Stimulated activated naive CD8-positive, alpha-beta T cell treated with anti-CD3 and anti-CD28 coated beads, Interleukin-15, amount 100 ng/mL, for 72 hours (primary cell): ENCODE measurements around the gene LRRC55.
A peak's percentile ranks its signal among the peaks of the same experiment; 100 is the strongest.

Experiments used
- ATAC-seq: fragments of 150-1000 bp; cut with Tn5 transposase; 2 replicates; pipeline ENCODE4 v1.10.0; 2021; ENCODE audit warnings: mild to moderate bottlenecking, moderate library complexity
- DNase-seq, 2 donors: peaks; one replicate each; pipeline ENCODE4 v3.0.0; 2021 to 2022
- H3K27ac Mint-ChIP-seq, 2 donors: one replicate each; pipeline ENCODE4 v1.8.0; 2022; ENCODE audit warnings: mild to moderate bottlenecking in 2 of 2, mixed read lengths in 2 of 2, moderate library complexity in 2 of 2
- H3K27me3 Mint-ChIP-seq: one replicate; pipeline ENCODE4 v1.8.0; 2022; ENCODE audit warnings: mixed read lengths
- H3K4me1 Mint-ChIP-seq: one replicate; pipeline ENCODE4 v1.8.0; 2022; ENCODE audit warnings: mild to moderate bottlenecking, mixed read lengths
- H3K4me3 Mint-ChIP-seq, 2 donors: one replicate each; pipeline ENCODE4 v1.8.0; 2022; ENCODE audit warnings: mild to moderate bottlenecking in 2 of 2, mixed read lengths in 2 of 2, moderate library complexity in 1 of 2
- H3K9me3 Mint-ChIP-seq, 2 donors: one replicate each; pipeline ENCODE4 v1.8.0; 2022; ENCODE audit warnings: mixed read lengths in 2 of 2

LRRC55 gene

DNA sequence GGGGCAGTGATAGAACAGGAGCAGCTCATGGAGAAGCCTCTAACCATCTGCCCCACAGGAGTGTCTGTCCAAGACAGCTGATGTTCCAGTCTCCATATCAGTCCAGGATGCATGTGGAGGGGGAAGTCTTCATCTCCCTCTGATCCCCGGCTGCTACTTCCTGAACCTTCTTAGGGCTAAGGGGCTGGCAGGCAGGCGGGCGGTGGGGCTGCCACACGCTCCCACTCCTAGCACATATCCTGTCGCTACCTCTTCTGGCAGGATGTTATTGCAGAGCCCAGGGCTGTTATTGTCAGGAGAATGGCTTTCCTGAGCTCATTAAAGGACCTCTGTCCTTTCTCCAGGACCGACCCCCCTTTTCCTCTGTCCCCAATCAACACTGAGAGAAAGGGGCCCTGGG is 25.4 kb downstream of the LRRC55 start:
- H3K4me3 Mint-ChIP-seq: no peak overlapping the region
- ATAC-seq: peak; percentile 17
- H3K27me3 Mint-ChIP-seq: peaks cover 40% of the 10 kb centered on the region
- H3K9me3 Mint-ChIP-seq: no peaks in the 10 kb centered on the region
- no peaks in the 10 kb centered on the region for H3K4me1 Mint-ChIP-seq
- no peak overlapping the region for H3K27ac Mint-ChIP-seq
- DNase-seq: no peak

DNA sequence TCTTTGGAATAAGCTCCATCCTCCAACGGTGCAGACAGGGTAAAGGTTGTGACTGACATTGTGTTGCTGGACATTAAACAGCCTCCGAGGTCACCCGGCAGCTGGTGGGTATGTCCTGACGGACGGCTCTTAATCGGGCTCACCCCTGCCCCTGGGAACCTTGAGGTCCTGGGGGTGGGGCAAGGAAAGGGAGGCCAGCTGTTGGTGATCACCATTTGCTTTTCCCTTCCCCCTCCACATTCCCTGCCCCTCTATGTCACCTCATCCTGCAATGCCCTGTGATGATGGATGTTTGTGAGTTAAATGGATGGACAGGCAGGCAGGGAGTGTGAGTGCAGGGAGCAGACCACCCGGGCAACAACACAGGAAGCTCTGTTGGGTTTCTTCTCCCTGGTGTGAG is 29.0 kb downstream of the LRRC55 start:
- Mint-ChIP-seq H3K9me3 (no peaks in the 10 kb centered on the region), H3K27me3 (peaks cover 19% of the 10 kb centered on the region), H3K27ac (no peak overlapping the region), H3K4me1 (no peaks in the 10 kb centered on the region), H3K4me3 (no peak overlapping the region)
- DNase-seq (no peak), ATAC-seq (no peak)

DNA sequence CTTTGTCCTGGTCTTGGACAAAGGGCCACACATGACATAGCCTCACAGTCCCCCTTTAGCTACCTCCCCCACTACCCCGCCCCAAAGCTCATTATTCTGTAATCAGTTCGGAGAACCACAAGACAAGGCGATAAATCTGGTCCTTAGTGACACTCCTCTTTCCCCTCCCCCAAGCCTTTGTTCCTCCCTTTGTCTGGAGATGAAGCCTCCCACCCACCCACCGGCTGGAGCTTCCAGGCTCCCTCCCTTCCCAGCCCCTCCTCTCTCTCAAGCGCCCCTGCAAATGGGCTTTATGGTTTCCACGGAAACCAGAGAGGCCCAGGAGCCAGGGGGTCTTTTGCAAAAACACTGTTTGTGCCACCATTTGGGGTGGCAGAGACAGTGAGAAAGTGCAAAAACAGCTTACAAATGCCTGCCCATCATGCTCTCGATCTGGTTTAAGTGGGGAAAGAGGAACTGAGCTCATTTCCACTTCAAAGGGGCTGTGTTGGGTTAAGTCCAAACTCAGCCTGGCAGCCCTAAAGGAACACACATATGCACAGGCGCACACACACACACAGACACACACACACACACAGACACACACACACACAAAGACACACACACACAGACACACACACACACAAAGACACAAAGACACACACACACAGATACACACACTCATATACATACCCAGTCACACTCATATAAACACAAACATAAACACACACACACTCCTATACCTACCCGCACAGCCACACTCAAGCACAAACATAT is 31.8 kb downstream of the LRRC55 start:
- no peaks in the 10 kb centered on the region for H3K4me1 Mint-ChIP-seq
- H3K9me3 Mint-ChIP-seq: no peaks in the 10 kb centered on the region
- no peak for ATAC-seq
- no peak for DNase-seq
- H3K27me3 Mint-ChIP-seq: peaks cover 7% of the 10 kb centered on the region
- H3K4me3 Mint-ChIP-seq: no peak overlapping the region
- no peak overlapping the region for H3K27ac Mint-ChIP-seq

DNA sequence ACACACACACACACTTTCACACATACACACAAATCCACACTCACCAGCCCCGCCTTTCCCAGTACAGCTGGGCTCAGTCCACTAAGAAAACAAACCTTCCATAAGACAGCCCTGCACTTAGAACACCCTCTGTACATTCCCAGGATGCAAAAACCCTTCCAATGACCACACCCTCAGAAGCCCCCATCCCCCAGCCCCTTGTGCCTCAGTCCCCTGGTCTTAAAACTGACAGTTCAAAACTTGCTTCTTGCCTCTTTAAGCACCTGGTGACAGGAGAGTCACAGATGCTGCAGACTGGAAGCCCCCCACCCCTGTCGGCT is 32.3 kb downstream of the LRRC55 start:
- Mint-ChIP-seq H3K27me3 (peaks cover 7% of the 10 kb centered on the region), H3K4me3 (no peak overlapping the region), H3K27ac (no peak overlapping the region), H3K4me1 (no peaks in the 10 kb centered on the region), H3K9me3 (no peaks in the 10 kb centered on the region)
- no peak for DNase-seq
- ATAC-seq: no peak

DNA sequence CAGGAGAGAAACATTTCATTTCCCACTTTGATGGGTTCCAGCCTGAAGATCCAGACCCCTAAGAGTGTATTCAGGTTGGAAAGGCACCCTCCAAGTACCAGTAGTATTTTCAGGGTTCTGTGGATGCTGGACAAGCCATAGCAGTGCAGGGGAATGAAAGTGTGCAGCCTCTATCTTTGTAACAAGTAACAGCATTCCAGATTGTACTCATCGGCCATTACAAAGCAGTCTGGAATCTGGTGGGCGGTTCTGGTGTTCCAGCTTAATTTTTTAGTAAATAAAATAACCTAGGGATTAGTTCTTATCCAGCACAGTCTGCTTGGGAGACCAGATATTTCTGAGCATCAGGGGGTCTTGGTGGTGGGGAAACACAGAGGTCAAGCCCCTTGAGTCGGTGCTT is 32.7 kb downstream of the LRRC55 start:
- H3K4me3 Mint-ChIP-seq: no peak overlapping the region
- no peaks in the 10 kb centered on the region for H3K9me3 Mint-ChIP-seq
- no peaks in the 10 kb centered on the region for H3K4me1 Mint-ChIP-seq
- DNase-seq: no peak
- H3K27me3 Mint-ChIP-seq: peaks cover 9% of the 10 kb centered on the region
- no peak overlapping the region for H3K27ac Mint-ChIP-seq
- ATAC-seq: no peak

DNA sequence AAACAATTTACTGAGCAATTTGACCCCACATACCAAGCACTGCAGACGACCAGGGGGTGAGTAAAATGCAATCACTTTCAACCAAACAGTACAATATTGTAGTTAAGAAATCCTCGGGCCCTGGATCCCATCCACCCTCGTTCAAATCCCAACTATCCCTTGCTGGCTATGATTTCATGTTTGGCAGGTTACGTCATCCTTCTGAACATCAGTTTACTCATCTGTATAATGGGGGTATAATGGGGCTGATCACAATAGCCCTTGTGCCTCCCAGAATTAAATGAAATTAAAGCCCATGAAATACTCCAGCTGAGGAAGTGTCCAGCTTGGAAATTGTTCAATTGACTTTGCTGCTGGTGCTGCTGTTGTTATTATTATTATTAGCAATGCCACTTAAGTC is 34.7 kb downstream of the LRRC55 start:
- no peak overlapping the region for H3K27ac Mint-ChIP-seq
- H3K27me3 Mint-ChIP-seq: peaks cover 14% of the 10 kb centered on the region
- H3K4me1 Mint-ChIP-seq: no peaks in the 10 kb centered on the region
- ATAC-seq (no peak), DNase-seq (no peak)
- no peak overlapping the region for H3K4me3 Mint-ChIP-seq
- H3K9me3 Mint-ChIP-seq: no peaks in the 10 kb centered on the region

DNA sequence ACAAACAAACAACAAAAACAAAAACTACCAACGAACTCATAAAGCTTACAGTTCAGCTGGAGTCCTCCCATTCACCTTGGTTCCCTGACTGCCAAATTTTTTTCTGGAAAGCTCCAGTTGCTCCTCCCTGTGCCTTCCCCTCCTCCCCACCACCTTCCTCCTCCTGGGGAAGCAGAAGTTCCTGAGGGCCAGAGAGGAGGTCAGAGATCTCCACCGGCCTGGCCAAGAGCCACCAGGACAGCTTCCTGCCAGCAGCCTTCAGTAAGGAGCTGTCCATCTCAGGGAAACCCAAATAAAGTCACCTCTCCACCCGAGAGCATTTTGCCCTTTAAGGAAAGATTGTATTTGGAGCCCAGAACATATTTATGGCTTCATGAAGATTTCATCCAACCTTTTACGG is 35.3 kb downstream of the LRRC55 start:
- ATAC-seq (no peak), DNase-seq (no peak)
- Mint-ChIP-seq H3K4me1 (no peaks in the 10 kb centered on the region), H3K4me3 (no peak overlapping the region), H3K9me3 (no peaks in the 10 kb centered on the region), H3K27ac (no peak overlapping the region), H3K27me3 (peaks cover 14% of the 10 kb centered on the region)

DNA sequence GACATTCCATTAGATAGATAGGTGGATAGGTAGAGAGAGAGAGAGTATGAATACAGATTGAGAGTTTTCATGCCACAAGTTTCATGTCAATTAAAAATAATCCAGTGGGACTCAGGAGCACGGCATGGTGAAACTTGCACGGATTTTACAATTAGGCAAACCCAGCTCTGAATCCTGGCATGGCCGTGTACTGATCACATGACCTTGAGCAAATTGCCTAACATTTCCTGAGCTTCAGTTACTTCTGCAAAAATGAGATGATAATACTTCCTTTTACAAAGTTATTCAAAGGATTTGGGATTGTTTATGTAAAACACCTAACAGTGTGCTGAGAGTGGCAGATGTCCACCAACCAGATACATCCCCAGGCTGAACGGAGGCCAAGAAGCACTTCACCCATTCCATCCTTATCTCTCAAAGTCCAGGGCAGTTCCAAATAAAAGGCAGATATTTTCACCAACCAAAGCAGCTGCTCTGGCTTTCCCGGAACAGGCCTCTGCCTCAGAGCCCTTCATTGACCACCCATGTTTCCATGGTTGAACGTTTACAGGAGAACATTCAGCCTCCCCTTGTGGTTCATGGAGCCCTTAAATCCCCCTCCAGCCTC is 37.4 kb downstream of the LRRC55 start:
- Mint-ChIP-seq H3K4me3 (no peak overlapping the region), H3K9me3 (no peaks in the 10 kb centered on the region), H3K27ac (no peak overlapping the region), H3K27me3 (peaks cover 14% of the 10 kb centered on the region), H3K4me1 (no peaks in the 10 kb centered on the region)
- DNase-seq (no peak), ATAC-seq (no peak)

DNA sequence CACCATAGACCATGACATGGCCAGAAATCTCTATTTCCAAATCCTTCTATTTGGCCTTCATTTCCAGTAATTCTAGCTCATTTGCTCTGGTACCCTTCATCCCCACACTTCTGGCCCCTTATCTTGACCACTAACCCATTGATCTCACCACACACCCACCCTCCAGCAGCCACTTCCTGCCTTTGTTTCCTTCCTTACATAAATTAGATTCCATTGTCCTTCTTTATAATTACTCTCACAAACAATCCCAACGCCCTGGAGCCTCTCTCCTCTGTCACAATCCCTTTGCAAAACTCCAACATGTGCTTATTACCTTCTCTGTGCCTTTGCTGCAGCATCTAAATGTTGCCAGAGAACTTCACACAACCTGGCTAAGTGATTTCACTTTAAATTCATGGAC is 40.5 kb downstream of the LRRC55 start:
- Mint-ChIP-seq H3K4me3 (no peak overlapping the region), H3K27me3 (peaks cover 12% of the 10 kb centered on the region), H3K9me3 (no peaks in the 10 kb centered on the region), H3K4me1 (no peaks in the 10 kb centered on the region), H3K27ac (no peak overlapping the region)
- ATAC-seq (no peak), DNase-seq (no peak)

DNA sequence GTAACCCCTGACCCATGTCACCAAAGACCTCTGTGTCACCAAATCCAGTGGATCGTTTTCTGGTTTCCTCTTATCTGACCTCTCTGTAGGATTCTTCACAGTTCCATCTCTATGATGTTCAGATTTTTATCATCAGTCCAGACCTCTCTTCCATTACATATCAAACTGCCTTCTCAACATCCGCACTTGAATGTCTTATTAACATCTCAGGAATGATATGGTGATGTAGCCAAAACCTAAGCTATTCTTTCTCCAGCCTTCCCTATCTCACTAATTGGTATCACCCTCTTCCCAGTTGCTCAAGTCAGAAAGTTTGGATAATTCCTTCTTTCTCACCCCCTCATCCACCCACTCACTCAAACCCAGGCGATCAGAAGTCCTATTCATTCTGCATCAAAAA is 41.8 kb downstream of the LRRC55 start:
- Mint-ChIP-seq H3K27ac (no peak overlapping the region), H3K4me1 (no peaks in the 10 kb centered on the region), H3K27me3 (peaks cover 7% of the 10 kb centered on the region), H3K9me3 (no peaks in the 10 kb centered on the region), H3K4me3 (no peak overlapping the region)
- DNase-seq (no peak), ATAC-seq (no peak)

DNA sequence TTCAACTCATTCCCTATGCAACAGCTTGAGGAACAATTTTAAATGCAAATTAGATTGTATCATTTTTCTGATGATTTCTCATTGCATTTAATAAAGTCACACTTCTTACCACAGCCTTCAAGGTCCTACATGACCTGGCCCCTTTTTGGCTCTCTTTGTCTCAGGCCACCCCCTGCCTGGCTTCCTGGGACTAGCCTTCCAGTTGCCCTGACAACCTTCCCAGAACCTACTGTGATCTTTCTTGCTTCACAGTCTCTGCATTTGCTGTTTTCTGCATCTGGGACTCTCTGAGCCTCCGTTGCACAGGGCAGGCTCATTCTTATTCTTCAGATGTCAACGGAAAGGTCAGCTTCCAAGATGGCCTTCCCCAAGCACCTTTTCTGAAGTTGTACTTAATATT is 42.4 kb downstream of the LRRC55 start:
- Mint-ChIP-seq H3K27ac (no peak overlapping the region), H3K27me3 (peaks cover 7% of the 10 kb centered on the region), H3K4me3 (no peak overlapping the region), H3K9me3 (no peaks in the 10 kb centered on the region), H3K4me1 (no peaks in the 10 kb centered on the region)
- ATAC-seq (no peak), DNase-seq (no peak)

DNA sequence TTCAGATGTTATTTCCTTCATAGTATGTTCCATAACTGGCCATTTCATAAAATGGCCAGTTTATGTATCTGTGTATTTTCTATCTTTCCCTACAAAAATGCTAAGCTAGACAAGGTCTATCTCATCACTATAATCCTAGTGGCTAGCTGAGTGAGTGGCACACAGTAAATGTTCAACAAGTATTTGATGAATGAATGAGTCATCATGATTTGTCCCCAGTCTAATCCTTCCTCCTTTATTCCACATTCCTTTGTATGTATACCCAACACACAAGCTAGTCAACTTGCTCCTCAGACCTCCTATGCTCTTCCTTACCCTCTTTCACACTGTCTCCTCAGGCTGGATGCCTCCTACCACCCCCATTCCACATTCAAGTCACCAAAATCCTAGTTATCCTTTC is 42.8 kb downstream of the LRRC55 start:
- peaks cover 6% of the 10 kb centered on the region for H3K27me3 Mint-ChIP-seq
- no peaks in the 10 kb centered on the region for H3K4me1 Mint-ChIP-seq
- H3K27ac Mint-ChIP-seq: no peak overlapping the region
- DNase-seq: no peak
- no peak for ATAC-seq
- no peak overlapping the region for H3K4me3 Mint-ChIP-seq
- no peaks in the 10 kb centered on the region for H3K9me3 Mint-ChIP-seq

DNA sequence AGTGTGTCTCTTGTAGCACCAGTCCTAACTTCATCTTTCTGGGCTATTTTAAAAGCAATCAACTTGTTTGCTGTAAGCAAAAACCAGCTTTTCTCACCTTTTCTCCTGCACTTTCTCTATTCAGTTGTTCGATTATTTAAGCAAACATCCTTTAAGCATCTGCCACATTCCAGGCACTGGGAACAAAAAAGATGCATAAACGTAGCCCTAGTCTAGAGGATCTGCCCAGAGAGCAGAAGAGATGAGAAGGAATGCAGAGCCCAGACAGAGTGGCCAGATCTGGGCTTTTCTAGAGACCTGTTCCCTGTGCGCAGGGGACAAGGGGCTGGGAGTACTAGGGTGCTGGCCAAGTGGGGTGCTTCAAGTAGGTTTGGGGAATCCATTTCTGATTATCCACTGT is 46.8 kb downstream of the LRRC55 start:
- no peak overlapping the region for H3K4me3 Mint-ChIP-seq
- H3K9me3 Mint-ChIP-seq: no peaks in the 10 kb centered on the region
- H3K27me3 Mint-ChIP-seq: peaks cover 42% of the 10 kb centered on the region
- peaks cover 6% of the 10 kb centered on the region for H3K4me1 Mint-ChIP-seq
- ATAC-seq (no peak), DNase-seq (no peak)
- H3K27ac Mint-ChIP-seq: no peak overlapping the region

DNA sequence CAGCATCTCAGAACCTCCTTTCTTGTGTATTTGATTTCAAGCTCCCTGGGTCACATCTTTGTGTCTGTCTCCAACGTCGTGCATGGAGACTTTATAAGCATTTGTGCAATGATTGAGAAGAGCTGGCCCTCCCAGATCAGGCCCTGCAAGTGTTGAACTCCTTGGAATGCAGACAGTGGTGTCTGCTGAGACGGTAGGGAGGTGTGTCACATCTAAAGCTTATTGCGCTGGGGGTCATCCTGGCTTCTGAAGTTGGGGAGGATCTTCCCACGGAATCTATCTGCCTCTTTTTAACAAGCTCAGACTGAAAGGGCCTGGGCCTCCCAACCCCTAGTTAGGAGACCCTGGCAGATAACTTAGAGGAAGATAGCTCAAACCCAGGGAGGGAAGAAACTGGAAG is 48.6 kb downstream of the LRRC55 start:
- peaks cover 6% of the 10 kb centered on the region for H3K4me1 Mint-ChIP-seq
- DNase-seq (no peak), ATAC-seq (no peak)
- no peaks in the 10 kb centered on the region for H3K9me3 Mint-ChIP-seq
- no peak overlapping the region for H3K4me3 Mint-ChIP-seq
- peaks cover 59% of the 10 kb centered on the region for H3K27me3 Mint-ChIP-seq
- H3K27ac Mint-ChIP-seq: no peak overlapping the region

DNA sequence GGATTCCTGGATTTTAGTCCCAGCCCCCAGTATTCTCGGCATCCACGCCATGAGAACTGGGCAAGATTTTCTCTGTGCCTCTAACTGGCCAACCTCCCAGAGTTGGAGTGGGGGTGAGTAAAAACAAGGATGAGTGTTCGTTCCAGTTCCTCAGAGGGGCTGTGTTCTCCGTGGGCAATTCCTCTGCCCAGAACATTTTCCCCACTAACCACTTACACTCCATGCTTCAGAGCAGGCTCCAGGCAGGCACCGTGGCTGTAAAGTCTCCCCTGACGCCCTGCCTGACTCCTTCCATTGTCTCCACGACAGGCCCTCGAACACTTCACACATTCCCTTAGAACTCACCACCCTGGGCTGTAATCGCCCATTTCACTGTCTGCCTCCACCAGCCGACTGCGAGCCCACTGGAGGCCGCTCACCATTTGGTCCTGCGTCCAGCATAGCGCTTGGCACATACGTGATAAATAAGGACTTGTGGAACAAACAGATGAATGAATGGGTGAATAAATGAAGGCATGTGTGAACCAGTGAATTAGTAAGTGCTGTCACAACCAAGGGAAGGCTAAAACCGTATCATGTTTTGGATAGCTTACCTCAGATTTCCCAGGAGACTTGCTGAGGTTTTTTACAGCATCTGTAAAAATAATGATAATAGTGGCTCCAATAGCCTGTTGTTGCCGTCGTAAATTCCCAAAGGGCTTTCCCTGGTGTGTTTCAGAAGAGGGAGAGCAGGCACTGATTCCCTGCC is 49.2 kb downstream of the LRRC55 start:
- Mint-ChIP-seq H3K27ac (no peak overlapping the region), H3K4me3 (no peak overlapping the region), H3K9me3 (no peaks in the 10 kb centered on the region), H3K4me1 (peaks cover 6% of the 10 kb centered on the region), H3K27me3 (peaks cover 65% of the 10 kb centered on the region)
- DNase-seq (no peak), ATAC-seq (peak; percentile 13)

DNA sequence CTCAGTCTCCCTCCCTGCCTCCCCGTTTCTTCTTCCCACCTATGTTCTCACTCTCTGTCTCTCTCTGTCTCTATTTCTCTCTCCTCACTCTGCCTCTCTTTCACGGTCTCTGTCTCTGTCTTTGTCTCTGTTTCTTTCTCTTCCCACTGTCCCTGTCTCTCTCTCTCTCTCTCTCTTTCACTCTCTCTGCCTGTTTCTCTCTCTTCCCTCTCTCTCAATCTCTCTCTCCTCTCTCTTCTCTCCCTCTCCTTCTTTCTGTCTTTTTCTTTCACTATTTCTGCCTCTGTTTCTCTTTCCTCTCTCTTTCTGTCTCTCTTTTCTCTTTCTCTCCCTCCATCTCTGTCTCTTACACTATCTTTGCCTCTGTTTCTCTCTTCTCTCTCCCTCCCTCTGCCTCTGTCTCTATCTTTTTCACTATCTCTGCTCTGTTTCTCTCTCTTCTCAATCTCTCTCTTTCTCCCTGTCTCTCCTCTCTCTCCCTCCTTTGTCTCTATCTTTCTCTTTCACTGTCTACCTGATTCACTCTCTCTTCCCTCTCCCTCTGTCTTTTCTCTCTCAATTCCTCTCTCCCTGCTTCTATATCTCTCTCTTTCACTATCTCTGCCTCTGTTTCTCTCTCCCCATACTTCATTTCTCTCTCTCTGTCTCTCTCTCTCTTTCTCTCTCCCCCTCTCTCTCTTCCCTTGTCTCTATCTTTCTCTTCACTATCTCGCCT is 49.9 kb downstream of the LRRC55 start:
- H3K9me3 Mint-ChIP-seq: no peaks in the 10 kb centered on the region
- DNase-seq (no peak), ATAC-seq (no peak)
- peaks cover 73% of the 10 kb centered on the region for H3K27me3 Mint-ChIP-seq
- H3K4me3 Mint-ChIP-seq: no peak overlapping the region
- no peak overlapping the region for H3K27ac Mint-ChIP-seq
- H3K4me1 Mint-ChIP-seq: peaks cover 6% of the 10 kb centered on the region
